ENCODE results near the gene KRT76.

KRT76 gene

DNA sequence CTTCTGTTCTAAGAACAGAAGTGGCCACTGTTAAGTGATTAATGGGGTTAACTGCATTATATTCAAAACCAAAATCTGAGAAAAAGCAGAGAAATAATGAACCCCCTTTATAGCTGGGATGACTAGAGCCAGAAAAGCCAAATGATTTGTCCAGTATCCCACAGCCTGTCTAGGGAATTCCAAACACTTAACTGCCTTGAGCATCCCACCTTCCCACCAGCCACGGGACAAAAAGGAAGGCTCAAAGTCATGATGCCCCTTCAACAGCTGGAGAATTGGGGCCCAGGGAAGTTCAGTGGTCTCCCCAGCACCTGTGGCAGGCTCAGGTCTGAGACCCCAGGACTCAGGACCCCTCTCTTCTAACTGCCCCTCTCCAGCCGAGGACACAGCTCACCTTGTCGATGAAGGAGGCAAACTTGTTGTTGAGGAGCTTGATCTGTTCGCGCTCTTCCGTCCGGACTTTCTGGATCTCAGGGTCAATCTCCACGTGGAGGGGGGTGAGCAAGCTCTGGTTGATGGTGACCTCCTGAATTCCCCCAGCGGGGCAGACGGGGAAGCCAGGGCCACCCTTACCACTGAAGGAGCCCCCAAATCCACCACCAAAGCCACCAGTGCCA lies 36.2 kb upstream of the KRT76 start:
- FAIRE-seq = no peak

- FAIRE-seq = no peak
These were observed 35.6 kb upstream of the KRT76 start for GRCh38 chr12:52812749-52813148.

- no peak for FAIRE-seq
These were observed 34.9 kb upstream of the KRT76 start for GRCh38 chr12:52812073-52812400.

DNA sequence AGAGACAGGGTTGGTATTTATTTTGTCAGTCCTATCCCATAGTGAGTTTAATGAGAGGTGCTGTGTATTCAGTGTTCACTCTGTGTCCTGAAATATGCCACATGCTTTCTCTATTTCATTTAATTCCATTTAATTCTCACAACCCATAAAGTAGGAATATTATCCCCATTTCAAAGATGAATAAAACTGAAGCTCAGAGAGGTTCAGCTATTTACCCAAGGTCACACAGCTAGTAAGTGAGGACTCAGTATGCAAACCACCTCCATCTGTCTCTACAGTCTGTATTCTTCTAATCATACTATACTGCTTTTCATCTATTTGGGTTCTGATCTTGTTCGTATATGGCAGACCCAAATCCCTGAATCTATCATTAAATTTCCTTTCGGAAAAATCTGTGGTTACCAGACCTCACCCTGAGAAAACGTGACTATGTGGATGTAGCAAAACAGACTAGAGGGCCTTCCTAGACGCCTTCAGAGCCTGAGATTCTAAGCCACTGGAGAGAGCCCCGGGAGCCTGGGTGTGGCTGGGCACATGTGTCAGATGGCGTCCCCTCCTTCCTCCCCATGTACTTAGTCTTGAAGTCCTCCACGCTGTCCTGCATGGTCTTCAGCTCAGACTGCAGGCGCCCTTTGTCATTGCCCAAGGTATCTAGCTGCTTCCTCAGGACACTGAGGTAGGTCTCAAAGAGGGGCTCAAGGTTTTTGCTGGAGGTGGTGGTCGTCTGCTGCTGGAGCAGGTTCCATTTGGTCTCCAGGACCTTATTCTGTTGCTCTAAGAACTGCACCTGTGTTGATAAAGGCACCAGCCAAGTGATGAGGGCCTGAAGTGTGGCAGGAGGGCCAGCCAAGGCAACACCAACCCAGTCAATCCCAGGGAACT lies 34.3 kb upstream of the KRT76 start:
- no peak for FAIRE-seq

DNA sequence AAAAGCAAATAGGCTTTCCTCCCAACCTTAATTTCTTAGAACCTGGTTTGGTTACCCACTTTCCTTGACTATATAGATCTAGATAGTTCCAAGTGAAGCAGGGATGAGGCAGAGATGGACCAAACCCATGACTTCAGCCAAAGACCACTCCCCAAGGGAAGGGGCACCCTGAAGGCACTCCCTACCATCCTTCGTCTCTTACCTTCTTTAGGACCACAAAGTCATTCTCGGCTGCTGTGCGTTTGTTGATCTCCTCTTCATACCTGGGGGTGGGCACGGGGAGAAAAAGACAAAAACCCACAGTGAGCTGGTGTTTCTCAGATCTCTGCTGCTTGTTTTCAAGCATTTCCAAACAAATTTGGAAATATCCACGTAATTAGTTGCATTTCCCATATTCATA lies 33.4 kb upstream of the KRT76 start:
- FAIRE-seq = no peak

- FAIRE-seq = no peak
These were observed 32.0 kb upstream of the KRT76 start for GRCh38 chr12:52809166-52809565.

DNA sequence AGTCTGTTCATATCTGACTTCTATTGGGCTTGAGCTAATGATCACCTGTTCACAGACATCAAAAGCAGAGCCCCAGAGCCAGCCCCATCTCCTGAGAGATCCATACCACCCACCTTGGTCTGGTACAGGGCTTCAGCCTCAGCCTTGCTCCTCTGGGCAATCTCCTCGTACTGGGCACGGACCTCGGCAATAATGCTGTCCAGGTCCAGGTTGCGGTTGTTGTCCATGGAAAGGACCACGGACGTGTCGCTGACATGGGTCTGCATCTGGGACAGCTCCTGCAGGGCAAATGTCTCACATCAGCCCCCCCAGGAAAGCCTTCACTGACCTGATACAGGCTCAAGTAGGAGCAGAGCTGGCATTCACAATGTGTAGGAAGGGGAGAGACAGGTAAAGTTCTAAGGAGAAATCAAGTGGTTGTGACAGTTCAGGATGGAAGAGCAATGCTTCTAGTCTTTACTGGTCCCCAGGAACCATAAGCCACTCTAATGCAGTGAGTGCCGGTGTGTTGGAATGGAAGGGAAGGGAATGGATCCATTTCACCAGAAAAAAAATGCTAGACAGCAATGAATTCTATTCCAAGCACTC lies 31.5 kb upstream of the KRT76 start:
- FAIRE-seq = no peak

DNA sequence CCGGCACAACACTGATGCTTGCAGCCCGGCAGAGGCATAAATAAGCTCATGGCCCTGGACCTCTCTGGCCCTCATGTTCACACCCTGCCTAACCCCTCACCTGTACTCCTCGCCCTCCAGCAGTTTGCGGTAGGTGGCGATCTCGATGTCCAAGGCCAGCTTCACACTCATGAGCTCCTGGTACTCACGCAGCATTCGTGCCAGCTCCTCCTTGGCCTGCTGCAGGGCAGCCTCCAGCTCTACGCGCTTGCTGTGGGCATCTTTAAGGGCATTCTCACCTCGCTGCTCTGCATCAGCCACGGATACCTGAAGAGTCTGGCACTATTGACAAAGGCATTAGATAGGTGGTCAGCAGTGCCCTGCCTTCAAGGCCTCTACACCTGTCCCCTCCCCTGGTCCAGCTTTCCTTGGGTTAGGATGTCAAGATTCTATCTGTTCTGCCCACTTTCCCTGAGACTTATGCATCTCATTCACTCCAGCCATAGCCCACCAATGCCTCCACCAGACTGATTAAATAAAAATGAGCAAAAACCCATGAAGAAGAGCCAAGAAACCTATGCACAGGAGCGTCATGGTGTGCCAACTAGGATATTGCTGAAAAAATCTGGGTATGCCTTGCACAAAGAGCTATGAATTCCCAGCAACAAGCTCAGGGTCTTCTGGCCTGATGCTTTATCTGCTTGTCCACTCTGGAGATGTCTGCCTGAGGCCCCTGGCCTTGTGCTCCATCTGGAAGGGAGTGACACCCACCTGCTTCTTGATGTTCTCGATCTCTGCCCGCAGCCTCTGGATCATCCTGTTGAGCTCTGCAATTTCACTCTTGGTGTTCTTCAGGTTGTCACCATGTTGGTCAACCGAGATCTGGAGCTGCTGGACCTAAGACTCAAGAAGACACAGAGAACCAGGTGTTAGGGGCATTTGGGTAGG lies 30.7 kb upstream of the KRT76 start:
- no peak for FAIRE-seq

DNA sequence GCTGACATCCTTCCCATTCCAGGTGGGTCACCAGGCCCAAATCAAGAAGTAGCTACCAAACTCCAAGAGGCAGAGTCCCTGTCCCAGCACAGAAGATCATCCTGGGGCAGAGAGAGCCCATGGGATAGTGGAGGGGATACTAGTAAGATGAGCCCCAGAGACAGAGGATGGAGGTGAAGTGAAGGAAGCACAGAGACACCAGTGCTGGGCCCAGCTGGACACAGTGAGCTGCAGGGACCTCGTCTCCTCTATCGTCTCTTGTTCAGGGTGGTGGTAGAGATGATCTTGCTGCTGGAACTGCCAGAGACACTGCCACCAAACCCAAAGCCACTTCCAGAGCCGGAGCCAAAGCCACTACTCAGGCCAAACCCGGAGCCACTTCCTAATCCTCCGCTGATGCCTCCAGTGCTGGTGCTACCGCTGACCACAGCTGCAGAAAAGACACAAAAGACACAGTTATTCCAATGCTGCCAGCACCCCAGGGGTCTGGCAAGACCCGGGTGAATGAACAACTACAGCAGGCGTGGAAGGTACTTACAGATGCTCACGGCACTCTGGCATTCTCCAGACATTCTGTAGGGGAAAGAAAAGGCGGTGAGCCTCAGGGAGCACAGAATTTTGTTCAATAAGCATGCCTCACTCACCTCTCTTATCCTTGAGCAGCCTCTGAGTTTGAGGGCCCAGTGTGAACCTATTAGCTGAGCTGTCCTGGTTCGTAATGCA lies 29.8 kb upstream of the KRT76 start:
- FAIRE-seq = no peak

DNA sequence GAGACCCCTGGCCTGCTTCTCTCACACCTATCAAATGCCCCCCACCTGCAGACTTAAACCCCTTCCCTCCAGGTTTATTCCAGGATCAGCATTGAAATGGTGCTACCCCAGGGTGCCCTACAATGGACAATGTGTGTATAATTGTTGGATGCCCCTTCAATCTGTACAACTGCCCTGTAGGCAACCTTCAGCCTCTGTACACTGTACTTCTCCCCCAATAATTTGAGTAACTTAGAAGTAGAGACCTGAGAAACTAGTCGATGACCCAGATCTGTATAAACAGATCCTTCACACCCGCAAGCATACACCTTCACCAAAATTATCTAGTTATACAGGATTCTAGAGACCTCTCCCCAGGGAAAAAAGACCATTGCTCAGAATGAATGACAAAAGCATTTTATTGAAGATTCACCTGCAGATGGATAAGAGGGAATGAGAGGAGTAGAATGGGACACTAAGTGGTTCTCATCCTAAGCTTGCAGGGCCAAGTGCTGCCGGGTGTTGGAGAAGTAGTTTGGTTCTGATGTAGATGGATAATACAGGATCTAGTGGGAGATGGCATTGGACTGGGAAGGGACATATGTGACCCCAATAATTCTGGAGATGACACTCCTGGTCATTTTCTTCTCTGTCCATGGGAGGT lies 29.1 kb upstream of the KRT76 start:
- no peak for FAIRE-seq

DNA sequence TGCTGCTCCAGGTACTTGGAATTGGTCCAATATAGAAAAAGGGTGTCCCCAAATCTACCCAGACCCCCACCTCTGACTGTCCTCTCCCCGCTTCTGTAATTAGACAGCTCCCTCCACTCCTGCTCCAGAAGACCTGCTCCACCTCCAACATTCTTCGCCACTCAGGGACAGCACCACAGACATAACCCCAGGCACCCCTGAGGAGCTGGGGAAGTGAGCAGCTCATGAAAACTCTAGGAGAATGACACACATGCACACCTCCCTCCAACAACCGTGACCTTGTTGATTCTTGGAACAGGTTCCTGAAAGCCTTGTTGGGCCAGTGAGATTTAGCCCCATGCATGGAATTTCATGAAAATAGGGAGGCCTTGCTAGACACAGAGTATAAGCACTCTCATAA lies 28.6 kb upstream of the KRT76 start:
- FAIRE-seq = no peak

GRCh38 chr12:52805000-52805399 lies 27.9 kb upstream of the KRT76 start:
- no peak for FAIRE-seq

DNA sequence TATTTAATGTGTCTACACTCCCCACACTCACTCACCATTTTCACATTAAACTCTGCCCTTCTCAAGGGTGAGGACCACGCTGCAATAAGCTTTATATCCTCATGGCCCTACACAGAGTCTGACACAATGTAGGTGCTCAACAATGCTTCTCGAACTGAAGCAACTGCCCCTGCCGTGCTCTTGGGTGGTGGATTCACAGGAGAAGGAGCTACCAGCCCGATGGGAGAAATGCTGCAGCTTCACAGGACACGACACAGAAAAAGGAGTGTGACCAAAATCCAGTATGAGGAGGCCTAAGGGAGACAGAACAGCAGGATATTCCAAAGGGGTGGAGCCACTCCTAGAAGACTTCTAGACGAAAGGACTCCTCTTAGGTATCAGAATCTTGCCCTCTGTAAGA lies 25.3 kb upstream of the KRT76 start:
- no peak for FAIRE-seq

DNA sequence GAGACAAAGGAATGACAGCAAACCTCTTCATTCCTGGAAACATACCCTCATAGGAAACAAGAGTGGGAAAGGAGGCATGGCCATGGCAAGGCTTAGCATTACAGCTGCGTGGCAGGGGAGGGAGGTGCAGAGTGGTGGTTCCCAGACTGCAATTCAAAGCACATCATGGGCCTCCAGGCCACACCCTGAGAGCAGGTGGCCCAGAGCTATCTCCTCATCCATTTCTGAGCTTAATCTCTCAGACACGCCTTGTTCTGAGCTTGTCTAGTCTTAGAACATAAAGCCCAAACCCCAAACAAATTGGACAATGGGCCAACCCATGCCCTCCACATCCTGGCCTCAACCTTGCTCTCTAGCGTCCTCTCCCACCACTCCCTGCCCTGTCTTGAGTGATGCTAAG lies 24.6 kb upstream of the KRT76 start:
- FAIRE-seq = no peak

GRCh38 chr12:52800259-52800917 lies 23.2 kb upstream of the KRT76 start:
- no peak for FAIRE-seq

DNA sequence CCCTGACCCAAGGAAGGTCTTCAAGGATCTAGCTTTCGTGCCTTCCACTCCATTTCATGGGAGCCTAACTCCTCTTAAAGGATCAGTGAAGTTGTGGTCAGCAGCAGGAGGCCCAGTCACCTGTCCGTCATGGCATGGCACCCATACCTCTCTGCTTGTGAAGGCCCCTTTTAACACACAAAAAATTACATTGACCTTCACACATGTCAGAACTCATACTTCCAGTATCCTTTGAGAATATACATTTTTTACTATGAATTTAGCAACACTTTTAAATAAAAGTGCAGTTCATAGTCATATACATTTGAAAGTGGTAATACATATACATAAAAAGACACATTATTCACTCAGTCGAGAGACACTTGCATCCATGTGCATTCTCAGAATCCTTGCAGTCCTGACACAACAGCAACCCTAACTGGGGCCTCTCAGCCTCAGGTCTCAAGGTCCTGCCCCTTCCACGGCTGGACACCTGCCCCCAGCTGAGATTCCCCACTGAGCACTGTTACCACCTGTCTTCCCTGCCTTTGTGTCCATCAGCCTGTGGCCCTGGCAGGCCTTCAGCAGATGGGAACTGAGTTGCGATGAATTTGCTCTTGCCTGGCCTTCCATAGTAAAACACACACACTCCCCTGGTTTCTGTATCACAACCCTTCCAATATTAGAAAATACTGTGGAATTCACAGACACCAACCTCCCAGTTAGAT lies 22.5 kb upstream of the KRT76 start:
- no peak for FAIRE-seq

DNA sequence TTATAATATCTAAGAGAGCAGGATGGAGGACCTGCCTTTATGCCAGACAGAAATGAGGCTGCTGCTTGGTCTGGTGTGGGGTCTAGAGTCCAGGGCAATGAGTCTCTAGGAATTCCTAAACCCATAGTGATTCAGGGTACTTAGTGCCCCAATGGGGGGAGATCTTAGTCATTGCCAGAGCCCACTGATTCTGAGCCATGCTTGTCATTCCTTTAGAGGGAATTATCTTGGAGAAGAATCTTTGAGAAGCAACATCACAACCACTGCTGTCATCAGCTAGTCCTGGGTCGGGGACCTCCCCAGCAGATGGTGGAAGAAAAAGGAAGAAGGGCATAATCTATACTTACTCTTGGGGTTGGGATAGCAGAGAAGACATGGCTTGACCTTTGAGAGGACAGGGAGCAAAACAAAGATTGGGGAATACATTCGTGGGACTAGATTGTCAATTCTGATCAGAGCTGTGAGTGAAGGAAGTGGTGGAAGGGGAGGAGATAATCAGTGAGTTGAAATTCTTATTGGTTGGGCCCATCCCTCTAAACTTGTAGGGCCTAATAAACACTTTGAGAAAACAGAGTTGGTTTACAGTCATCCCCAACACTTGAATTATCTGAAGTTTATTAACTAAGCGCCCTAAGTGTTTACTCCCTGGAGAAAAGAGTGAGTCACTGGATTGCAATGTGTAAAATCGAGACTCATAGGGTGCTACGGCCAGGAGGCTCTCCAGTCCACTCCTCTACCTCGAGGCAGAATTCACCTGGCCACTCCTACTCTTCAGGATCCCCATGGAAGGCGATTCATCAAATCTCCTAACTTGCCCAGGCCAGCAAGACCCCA lies 21.7 kb upstream of the KRT76 start:
- FAIRE-seq = no peak

DNA sequence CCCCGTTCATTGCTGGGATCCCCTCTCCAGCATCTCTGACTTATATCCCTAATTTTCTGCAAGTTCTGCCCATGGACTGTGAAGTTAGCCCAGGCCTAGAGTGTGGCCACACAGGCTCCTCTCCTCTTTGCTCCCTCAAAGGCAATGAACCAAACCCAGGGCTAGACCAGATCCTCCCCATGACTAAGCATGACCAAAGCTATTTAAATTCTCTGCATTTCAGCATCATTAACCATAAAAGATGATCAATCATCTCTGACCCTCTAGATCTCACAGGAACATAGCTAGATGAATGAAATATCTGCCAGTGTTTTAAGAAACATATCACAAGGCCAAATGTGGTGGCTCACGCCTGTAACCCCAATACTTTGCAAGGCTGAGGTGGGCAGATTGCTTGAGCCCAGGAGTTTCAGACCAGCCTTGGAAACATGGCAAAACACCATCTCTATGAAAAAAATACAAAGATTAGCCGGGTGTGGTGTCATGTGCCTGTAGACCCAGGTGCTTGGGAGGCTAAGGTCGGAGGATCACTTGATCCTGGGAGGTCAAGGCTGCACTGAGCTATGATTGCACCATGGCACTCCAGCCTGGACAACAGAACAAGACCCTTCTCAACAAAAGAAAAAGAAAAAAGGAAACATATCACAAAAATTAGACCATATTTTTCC lies 21.0 kb upstream of the KRT76 start:
- FAIRE-seq = no peak

DNA sequence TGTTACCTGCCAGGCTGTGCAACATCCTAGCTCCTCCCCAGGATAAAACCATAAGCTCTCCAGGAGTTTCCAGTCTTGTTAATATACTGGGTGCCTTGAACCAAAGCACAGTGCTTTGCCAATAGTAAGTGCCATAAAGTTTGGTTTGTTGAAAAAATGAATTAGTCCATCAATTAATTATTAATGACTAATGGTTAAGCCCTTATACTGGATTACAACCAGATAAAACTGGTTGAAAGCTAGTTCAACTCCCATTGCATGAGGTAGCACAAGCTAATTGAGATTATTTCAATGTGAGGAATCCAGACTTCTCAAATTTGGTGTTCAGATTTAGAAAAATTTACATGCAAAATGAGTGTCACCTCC lies 20.4 kb upstream of the KRT76 start:
- no peak for FAIRE-seq
